22Rv1 (cell line): ENCODE data around the gene VWA1.
"Not testable (repeated sequence)": the region's sequence is repeated elsewhere in the genome, so short reads cannot be mapped to it uniquely, and the experiment has no call there.

ENCODE experiments used
- H3K27ac ChIP-seq: fragments of 450-650 bp; 2 replicates; pipeline ENCODE4 v1.5.1; 2017
- ZFX ChIP-seq: fragments of 450-650 bp; IDR thresholded peaks from 2 replicates; pipeline ENCODE4 v1.6.1; 2017; ENCODE audit warnings: antibody characterized with exemption, borderline replicate concordance
- TF ChIP-seq, protein P1 (sequence below): fragments of 450-650 bp; IDR thresholded peaks from 2 replicates; pipeline ENCODE4 v1.5.1; 2017; ENCODE audit warnings: mild to moderate bottlenecking

The VWA1 gene

DNA sequence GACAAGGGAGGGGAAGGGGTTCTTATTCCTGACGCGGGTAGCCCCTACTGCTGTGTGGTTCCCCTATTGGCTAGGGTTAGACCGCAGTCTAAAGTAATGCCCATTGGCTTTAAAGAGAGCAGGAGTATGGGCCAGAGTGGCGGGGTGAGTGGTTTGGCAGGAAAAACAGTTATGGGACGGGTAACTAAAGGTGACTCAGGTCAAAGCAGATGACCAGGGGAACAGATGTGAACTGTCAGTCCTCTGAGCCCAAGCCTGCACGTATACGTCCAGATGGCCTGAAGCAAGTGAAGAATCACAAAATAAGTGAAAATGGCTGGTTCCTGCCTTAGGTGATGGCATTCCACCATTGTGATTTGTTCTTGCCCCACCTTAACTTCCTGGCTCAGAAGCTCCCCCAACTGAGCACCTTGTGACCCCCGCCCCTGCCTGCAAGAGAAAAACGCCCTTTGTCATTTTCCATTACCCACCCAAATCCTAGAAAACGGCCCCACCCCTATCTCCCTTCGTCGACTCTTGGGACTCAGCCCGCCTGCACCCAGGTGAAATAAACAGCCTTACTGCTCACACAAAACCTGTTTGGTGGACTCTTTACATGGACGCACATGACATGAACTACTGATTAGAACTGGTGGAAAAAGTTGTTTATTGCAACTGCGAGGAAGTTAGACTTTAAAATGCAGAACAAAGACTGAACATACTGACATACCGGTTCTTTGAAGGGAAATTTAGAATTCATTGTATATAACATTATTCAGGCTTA lies 35.3 kb downstream of the VWA1 start:
- peak overlapping the region; percentile 79 for H3K27ac ChIP-seq
- TF ChIP-seq, protein P1, sequence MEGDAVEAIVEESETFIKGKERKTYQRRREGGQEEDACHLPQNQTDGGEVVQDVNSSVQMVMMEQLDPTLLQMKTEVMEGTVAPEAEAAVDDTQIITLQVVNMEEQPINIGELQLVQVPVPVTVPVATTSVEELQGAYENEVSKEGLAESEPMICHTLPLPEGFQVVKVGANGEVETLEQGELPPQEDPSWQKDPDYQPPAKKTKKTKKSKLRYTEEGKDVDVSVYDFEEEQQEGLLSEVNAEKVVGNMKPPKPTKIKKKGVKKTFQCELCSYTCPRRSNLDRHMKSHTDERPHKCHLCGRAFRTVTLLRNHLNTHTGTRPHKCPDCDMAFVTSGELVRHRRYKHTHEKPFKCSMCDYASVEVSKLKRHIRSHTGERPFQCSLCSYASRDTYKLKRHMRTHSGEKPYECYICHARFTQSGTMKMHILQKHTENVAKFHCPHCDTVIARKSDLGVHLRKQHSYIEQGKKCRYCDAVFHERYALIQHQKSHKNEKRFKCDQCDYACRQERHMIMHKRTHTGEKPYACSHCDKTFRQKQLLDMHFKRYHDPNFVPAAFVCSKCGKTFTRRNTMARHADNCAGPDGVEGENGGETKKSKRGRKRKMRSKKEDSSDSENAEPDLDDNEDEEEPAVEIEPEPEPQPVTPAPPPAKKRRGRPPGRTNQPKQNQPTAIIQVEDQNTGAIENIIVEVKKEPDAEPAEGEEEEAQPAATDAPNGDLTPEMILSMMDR, result no peak
- TF ChIP-seq ZFX, result no peak

DNA sequence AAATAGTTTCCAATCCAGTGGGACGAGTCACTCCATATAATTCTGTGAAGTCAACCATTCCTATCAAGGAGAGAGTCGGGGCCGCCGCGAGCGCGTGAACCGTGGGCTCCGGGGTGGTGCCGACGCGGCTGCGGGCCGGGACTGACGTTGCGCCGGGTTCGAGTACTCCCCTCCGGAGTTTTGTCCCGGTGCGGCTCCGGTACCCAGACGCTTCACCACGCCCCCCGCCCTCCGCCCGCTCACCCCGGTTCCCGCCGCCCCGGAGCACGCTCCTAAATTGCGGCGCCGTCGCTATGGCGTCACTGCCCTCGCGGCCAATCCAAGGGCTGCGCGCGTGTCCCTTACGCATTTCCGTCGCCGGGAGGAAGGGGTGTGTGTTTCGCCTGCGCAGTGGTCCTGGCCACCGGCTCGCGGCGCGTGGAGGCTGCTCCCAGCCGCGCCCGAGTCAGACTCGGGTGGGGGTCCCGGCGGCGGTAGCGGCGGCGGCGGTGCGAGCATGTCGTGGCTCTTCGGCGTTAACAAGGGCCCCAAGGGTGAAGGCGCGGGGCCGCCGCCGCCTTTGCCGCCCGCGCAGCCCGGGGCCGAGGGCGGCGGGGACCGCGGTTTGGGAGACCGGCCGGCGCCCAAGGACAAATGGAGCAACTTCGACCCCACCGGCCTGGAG lies 36.0 kb downstream of the VWA1 start, which contains the start of gene ATAD3B:
TSS of gene ATAD3B (plus strand) at position 377 of the 664 bp plus-strand sequence. CDS start at position 497, 120 bp downstream.
- TF ChIP-seq, protein P1, result no peak
- TF ChIP-seq ZFX, result no peak
- peak within 1 kb of the TSS; percentile 79 for H3K27ac ChIP-seq

DNA sequence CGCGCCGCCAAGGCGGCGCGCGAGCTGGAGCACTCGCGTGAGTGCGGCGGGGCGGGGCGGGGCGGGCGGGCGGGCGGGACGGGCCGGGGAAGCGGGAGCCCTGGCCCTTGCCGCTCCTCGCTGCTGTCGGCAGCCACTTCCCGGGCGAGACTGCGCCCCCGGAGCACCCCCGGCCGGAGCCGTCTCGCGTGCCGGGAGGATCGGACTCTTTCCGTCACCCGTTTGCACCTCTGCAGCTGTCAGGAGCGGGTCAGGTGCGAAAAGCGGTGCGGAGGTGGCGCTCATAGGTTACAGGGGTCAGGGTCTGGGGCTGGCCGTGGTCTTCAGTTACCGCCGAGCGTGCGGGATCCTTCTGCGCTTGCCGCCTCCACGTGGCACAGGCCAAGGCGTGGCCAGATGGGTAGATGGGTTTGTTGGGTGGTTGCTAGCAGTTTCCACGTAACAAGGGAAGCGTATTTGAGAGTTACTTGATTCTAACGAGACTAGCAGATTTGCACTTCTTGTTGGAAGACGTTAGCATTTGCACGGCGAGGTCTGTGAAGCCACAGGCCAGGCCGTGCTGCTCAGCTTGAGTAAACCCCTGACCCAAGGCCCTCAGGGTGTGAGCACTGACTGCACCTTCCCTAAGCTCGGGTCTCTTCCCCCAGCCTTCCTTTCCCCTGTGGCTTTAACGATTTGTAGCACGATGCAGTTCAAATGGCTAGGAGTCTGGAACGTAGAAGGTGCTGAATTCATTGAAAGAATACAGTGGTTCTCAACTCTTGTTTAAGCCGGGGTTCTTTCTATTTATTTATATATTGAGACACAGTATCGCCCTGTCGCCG lies 36.8 kb downstream of the VWA1 start:
- H3K27ac ChIP-seq, result peak overlapping the region; percentile 79

DNA sequence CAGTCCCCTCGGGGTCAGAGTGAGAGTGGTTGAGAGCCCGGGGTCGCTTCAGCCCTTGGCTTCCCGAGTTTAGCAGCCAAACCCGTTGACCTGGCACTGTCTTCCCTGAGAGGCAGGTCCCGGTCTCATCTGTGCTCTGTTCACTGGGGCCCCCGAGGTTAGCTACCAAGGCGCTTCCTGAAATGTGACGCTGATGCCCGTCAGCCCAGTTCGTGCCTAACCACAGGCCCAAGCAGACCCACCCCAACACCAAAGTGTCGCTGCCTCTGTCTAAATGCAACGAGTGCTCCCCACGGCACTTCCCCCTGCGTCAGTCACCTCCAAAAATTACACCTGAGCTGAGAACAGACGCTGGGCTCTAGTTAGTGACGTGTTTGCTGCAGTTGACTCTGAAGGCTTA lies 40.5 kb downstream of the VWA1 start:
- not testable (repeated sequence) for H3K27ac ChIP-seq

DNA sequence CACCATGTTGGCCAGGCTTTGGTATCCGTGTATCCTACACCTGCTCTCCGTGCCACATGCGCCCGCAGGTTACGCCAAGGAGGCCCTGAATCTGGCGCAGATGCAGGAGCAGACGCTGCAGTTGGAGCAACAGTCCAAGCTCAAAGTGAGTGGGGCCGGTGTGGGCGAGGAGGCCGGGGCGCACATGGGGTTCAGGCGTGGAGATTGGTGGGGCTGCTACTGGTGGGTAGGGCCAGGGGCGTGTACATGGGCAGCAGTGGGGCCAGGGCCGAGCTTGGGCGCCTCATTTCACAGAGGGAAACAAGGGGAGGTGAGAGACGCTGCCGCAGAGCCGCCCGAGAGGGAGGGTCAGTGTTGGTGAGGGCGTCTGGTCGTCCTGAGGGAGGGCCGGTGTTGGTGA lies 41.7 kb downstream of the VWA1 start:
- H3K27ac ChIP-seq, result no peak overlapping the region
- TF ChIP-seq ZFX, result no peak
- TF ChIP-seq, protein P1, result no peak

DNA sequence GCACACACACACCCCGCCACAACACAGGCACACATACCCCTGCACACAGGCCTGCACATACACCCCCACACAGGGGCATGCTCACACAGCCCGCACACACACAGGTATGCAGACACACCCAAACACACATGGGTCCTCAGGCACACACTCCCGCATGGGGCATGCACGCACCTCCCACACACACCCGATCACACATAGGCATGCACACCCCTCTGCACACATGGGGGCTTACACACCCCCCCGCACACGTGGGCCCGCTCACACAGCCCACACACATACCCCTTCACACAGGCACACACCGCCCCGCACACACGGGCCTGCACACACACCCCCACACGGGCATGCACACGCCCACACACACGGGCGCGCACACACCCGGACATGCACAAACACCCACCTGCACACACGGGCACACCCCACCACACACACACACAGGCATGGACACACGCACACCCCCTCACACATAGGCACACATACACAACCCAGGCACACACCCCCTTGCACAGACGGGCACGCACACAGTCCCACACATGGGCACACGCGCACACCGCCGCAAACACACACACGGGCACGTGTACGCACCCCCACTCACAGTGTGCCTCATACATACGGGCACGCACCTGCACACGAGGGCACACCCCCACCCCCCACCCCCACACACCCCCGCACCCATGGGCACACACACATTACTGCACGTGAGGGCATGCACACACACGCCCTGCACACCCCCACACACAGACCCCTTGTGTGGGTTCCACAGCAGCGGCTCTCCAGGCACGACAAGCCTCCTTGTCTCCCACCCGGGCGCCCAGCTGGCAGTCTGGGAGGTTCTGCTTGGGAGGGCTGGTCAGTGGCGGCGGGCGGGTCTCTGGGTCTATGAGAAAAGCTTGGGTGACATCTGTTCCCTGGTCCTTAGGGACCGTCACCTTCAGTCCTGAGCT lies 44.3 kb downstream of the VWA1 start:
- H3K27ac ChIP-seq, result no peak overlapping the region
- no peak for TF ChIP-seq ZFX
- TF ChIP-seq, protein P1, result no peak

DNA sequence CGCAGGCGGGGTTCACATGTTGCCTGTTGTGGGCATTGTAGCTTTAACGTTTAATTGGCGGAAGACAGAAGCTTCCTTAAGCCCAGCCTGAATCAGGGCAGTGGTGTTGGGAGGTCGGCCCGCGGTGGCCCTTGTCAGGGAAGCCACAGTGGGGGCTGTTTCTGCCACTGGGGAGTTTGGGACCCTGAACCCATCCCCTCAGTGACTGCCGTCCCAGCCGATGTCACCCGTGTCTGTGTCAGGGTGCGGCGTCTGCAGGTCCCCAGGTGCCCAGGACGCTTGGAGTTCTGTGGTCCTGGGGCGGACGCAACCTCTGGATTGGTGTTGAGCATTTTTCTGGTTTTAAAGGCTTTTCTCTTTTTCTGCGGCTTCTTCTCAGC lies 45.0 kb downstream of the VWA1 start:
- not testable (repeated sequence) for H3K27ac ChIP-seq

DNA sequence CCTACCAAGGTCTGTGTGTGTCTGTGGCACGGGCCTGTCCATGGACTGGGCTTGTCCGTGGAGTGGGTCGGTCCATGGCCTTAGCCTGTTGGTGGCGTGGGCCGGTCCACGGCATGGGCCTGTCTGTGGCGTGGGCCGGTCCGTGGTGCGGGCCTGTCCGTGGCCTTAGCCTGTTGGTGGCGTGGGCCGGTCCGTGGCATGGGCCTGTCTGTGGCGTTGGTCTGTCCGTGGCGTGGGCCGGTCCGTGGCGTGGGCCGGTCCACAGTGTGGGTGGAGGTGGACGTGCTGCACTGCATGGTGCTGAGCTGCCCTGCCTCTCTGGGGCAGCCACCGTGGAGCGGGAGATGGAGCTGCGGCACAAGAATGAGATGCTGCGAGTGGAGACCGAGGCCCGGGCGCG lies 46.3 kb downstream of the VWA1 start:
- not testable (repeated sequence) for H3K27ac ChIP-seq
